WERI-Rb-1 (cell line): ENCODE data around the gene URB2.
"Not testable (repeated sequence)": the region's sequence is repeated elsewhere in the genome, so short reads cannot be mapped to it uniquely, and the experiment has no call there.

Experiments used
- DNase-seq: peaks from one replicate; pipeline ENCODE4 v3.0.0-alpha.2; 2020
- H3K27ac ChIP-seq: fragments of 250-450 bp; sonication (Bioruptor Pico); 2 replicates; pipeline ENCODE4 v1.5.1; 2020; ENCODE audit warnings: mild to moderate bottlenecking, moderate library complexity
- H3K27me3 ChIP-seq: fragments of 250-450 bp; sonication (Bioruptor Pico); 2 replicates; pipeline ENCODE4 v1.5.1; 2021; ENCODE audit warnings: mild to moderate bottlenecking, low read depth, moderate library complexity; ENCODE audit not compliant: insufficient read depth, severe bottlenecking
- H3K36me3 ChIP-seq: fragments of 250-450 bp; sonication (Bioruptor Pico); 2 replicates; pipeline ENCODE4 v1.5.1; 2020; ENCODE audit warnings: mild to moderate bottlenecking, moderate library complexity
- H3K4me3 ChIP-seq: 2 replicates; pipeline ENCODE4 v1.5.1; 2011; ENCODE audit warnings: low read depth, mild to moderate bottlenecking, control low read depth, low read length
- H3K9me3 ChIP-seq: fragments of 250-450 bp; sonication (Bioruptor Pico); 2 replicates; pipeline ENCODE4 v1.5.1; 2021; ENCODE audit warnings: mild to moderate bottlenecking, moderate library complexity; ENCODE audit not compliant: severe bottlenecking
- CTCF ChIP-seq: IDR thresholded peaks from 2 replicates; pipeline ENCODE4 v1.5.1; 2011; ENCODE audit warnings: low read depth, mild to moderate bottlenecking, control low read depth, inconsistent platforms, low read length

Gene URB2

GRCh38 chr1:229619614-229620013 is 6.4 kb upstream of the URB2 start:
- no peak for TF ChIP-seq CTCF
- DNase-seq = no peak
- Histone ChIP-seq H3K9me3 (no peaks in the 10 kb centered on the region), H3K36me3 (no peaks in the 10 kb centered on the region), H3K27ac (no peak overlapping the region), H3K27me3 (no peaks in the 10 kb centered on the region), H3K4me3 (no peak overlapping the region)

GRCh38 chr1:229620876-229621275 is 5.2 kb upstream of the URB2 start:
- H3K36me3 ChIP-seq = no peaks in the 10 kb centered on the region
- no peaks in the 10 kb centered on the region for H3K27me3 ChIP-seq
- no peak overlapping the region for H3K4me3 ChIP-seq
- no peak for TF ChIP-seq CTCF
- no peaks in the 10 kb centered on the region for H3K9me3 ChIP-seq
- no peak overlapping the region for H3K27ac ChIP-seq
- DNase-seq = no peak

GRCh38 chr1:229621663-229622062 is 4.4 kb upstream of the URB2 start:
- DNase-seq = no peak
- Histone ChIP-seq H3K27ac (no peak overlapping the region), H3K4me3 (no peak overlapping the region), H3K36me3 (no peaks in the 10 kb centered on the region), H3K9me3 (no peaks in the 10 kb centered on the region), H3K27me3 (no peaks in the 10 kb centered on the region)
- TF ChIP-seq CTCF = no peak

GRCh38 chr1:229622641-229623120 is 3.4 kb upstream of the URB2 start:
- not testable (repeated sequence) for H3K27ac ChIP-seq, H3K9me3 ChIP-seq, H3K27me3 ChIP-seq, H3K36me3 ChIP-seq, H3K4me3 ChIP-seq
- peak; percentile 7 for DNase-seq

GRCh38 chr1:229623225-229623624 is 2.8 kb upstream of the URB2 start:
- Histone ChIP-seq H3K27ac (no peak overlapping the region), H3K4me3 (no peak overlapping the region), H3K27me3 (no peaks in the 10 kb centered on the region), H3K36me3 (no peaks in the 10 kb centered on the region), H3K9me3 (no peaks in the 10 kb centered on the region)
- no peak for DNase-seq
- TF ChIP-seq CTCF = no peak

GRCh38 chr1:229623838-229624237 is 2.2 kb upstream of the URB2 start:
- Histone ChIP-seq H3K4me3 (no peak overlapping the region), H3K9me3 (no peaks in the 10 kb centered on the region), H3K27me3 (no peaks in the 10 kb centered on the region), H3K36me3 (no peaks in the 10 kb centered on the region), H3K27ac (no peak overlapping the region)
- no peak for TF ChIP-seq CTCF
- DNase-seq = no peak
